ENCODE measurements around the gene GSN. TPM values are rescaled to one million over a fixed set of nuclear protein-coding genes. Genes with fewer than 3 reads are reported as not detected.
A peak's percentile ranks its signal among the peaks of the same experiment; 100 is the strongest.

The GSN gene
- polyA plus RNA-seq, 1 donor from 2014 or later, result 69.4 TPM

DNA sequence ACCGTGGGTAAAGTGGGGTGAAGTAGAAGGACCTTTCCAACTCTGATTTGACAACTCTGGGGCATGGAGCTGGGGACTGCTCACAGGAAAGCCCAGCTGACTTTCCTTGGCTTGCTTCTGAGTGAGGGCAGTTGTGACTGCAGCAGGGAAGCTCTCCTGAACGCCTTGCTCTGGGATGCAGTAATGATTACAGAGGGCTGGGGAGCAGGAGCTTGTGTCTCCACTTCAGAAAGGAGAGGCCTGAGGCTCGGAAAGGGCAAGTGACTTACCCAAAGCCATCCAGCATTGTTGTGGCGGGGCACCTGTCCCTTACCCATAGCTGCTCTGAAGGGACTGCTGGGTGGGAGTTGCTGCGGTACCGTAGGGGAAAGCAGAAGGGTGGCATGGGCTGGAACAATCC lies 41.2 kb downstream of the GSN start:
- Mint-ChIP-seq H3K4me3 (no peak overlapping the region), H3K27me3 (no peaks in the 10 kb centered on the region), H3K4me1 (no peaks in the 10 kb centered on the region), H3K9me3 (no peaks in the 10 kb centered on the region), H3K27ac (no peak overlapping the region), H3K36me3 (no peaks in the 10 kb centered on the region)

DNA sequence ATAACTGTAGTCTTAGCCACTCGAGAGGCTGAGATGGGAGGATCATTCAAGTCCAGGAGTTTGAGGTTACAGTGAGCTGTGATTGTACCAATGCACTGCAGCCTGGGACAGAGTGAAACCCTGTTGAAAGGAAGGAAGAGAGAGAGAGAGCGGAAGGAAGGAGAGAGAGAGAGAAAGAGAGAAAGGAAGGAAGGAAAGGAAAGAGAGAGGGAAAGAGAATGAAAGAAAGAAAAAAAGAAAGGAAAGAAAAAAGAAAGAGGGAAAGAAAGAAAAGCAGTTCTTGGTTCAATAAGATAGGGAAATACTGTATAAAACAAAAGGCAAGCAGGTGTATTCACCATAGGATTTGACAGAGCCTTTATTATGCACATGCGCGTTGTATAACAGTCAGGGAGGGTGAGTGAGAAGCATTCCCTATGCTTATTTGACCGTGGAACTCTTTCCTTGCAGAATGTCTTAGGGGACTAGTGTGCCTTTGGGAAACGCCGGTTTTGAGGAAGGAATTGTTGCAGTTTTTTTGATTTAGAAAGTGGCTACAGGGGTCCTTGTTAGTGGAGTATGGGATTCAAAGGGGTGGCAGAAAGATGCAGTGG lies 42.0 kb downstream of the GSN start:
- H3K9me3 Mint-ChIP-seq, result no peaks in the 10 kb centered on the region
- H3K27ac Mint-ChIP-seq, result peak overlapping the region in 1 of 3 donors; percentile 48
- H3K27me3 Mint-ChIP-seq, result no peaks in the 10 kb centered on the region
- H3K36me3 Mint-ChIP-seq, result no peaks in the 10 kb centered on the region
- no peaks in the 10 kb centered on the region for H3K4me1 Mint-ChIP-seq
- H3K4me3 Mint-ChIP-seq, result no peak overlapping the region

GRCh38 chr9:121310571-121310970 lies 42.6 kb downstream of the GSN start:
- Mint-ChIP-seq H3K27me3 (no peaks in the 10 kb centered on the region), H3K27ac (no peak overlapping the region), H3K4me1 (no peaks in the 10 kb centered on the region), H3K4me3 (no peak overlapping the region), H3K36me3 (no peaks in the 10 kb centered on the region), H3K9me3 (no peaks in the 10 kb centered on the region)

DNA sequence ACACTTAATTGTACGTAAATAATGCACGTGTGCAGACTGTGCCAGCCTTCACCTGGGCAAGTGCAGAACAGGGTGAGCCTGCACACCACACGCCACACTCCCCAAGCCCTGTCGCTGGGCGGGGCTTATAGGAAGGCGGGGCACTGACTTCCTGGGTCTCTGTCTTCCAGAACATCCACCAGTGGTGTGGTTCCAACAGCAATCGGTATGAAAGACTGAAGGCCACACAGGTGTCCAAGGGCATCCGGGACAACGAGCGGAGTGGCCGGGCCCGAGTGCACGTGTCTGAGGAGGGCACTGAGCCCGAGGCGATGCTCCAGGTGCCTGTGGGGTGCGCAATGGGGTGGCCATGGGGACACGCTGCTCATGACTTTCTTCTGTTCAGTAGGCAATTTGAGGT lies 44.2 kb downstream of the GSN start:
- Mint-ChIP-seq H3K4me1 (no peaks in the 10 kb centered on the region), H3K9me3 (no peaks in the 10 kb centered on the region), H3K27ac (no peak overlapping the region), H3K4me3 (no peak overlapping the region), H3K36me3 (no peaks in the 10 kb centered on the region), H3K27me3 (no peaks in the 10 kb centered on the region)

DNA sequence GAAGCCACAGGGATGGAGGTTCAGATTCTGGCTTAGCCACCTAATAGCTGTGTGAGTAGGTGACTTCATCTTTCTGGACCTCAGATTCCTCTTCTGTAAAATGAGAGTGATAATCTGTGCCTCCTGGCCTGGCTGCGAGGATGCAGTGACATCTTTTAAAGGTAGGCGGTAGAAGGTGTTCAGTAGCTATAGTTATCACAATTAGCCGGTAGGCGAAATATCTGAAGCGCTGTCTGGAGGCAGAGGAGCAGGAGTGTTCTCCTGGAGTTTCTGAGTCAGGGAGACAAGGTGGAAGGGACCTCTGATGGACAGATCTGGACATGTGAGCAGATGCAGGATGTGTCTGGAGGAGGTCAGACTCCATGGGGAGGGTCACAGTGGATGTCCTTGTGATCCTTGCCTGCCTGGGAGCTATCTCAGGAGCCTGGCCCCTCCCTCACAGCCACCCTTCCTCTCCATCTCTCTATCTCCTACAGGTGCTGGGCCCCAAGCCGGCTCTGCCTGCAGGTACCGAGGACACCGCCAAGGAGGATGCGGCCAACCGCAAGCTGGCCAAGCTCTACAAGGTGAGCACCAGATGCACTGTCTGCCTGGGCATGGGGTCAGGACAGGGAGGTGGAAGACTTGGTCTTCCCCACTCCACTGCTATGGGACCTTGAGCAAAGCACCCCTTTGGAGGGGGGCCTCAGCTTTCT lies 45.6 kb downstream of the GSN start:
- no peaks in the 10 kb centered on the region for H3K36me3 Mint-ChIP-seq
- peak overlapping the region in 1 of 4 donors; percentile 44 for H3K4me3 Mint-ChIP-seq
- no peaks in the 10 kb centered on the region for H3K9me3 Mint-ChIP-seq
- no peak overlapping the region for H3K27ac Mint-ChIP-seq
- no peaks in the 10 kb centered on the region for H3K27me3 Mint-ChIP-seq
- H3K4me1 Mint-ChIP-seq, result no peaks in the 10 kb centered on the region

GRCh38 chr9:121316378-121316777 lies 48.4 kb downstream of the GSN start:
- Mint-ChIP-seq H3K27ac (no peak overlapping the region), H3K36me3 (no peaks in the 10 kb centered on the region), H3K4me1 (peaks cover 0 to 1% (median 0%) of the 10 kb centered on the region in 3 donors), H3K9me3 (no peaks in the 10 kb centered on the region), H3K27me3 (no peaks in the 10 kb centered on the region), H3K4me3 (no peak overlapping the region)

DNA sequence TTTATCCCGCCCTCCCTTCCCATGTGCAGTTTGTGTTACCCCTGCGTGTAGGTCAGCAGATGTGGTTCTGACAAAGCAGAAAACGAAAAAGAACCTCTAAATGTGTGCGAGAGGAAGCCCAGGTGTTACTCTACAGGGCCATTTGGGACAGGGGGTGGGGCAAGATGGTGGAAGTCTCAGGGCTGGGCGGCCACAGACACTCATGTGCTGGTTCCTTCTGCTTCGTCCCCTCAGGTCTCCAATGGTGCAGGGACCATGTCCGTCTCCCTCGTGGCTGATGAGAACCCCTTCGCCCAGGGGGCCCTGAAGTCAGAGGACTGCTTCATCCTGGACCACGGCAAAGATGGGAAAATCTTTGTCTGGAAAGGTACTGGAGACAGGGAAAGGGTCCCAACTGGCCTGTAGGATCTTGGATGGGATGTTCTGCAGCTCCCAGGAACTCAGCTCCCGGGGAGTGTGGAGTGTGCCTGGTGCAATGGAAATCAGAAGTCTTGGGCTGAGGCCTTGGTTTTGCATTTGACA lies 49.0 kb downstream of the GSN start:
- no peaks in the 10 kb centered on the region for H3K9me3 Mint-ChIP-seq
- H3K4me1 Mint-ChIP-seq, result peaks cover 0 to 1% (median 0%) of the 10 kb centered on the region in 3 donors
- no peaks in the 10 kb centered on the region for H3K36me3 Mint-ChIP-seq
- no peaks in the 10 kb centered on the region for H3K27me3 Mint-ChIP-seq
- H3K27ac Mint-ChIP-seq, result no peak overlapping the region
- H3K4me3 Mint-ChIP-seq, result no peak overlapping the region

GRCh38 chr9:121317737-121318630 lies 50.0 kb downstream of the GSN start:
- Mint-ChIP-seq H3K27ac (no peak overlapping the region), H3K9me3 (no peaks in the 10 kb centered on the region), H3K4me3 (no peak overlapping the region), H3K36me3 (peaks cover 1% of the 10 kb centered on the region), H3K4me1 (peaks cover 0 to 1% (median 0%) of the 10 kb centered on the region in 3 donors), H3K27me3 (no peaks in the 10 kb centered on the region)

- Mint-ChIP-seq H3K4me3 (no peak overlapping the region), H3K9me3 (no peaks in the 10 kb centered on the region), H3K36me3 (peaks cover 5% of the 10 kb centered on the region), H3K4me1 (peaks cover 0 to 1% (median 0%) of the 10 kb centered on the region in 3 donors), H3K27ac (no peak overlapping the region), H3K27me3 (no peaks in the 10 kb centered on the region)
These were observed 50.8 kb downstream of the GSN start for GRCh38 chr9:121318631-121319382.

DNA sequence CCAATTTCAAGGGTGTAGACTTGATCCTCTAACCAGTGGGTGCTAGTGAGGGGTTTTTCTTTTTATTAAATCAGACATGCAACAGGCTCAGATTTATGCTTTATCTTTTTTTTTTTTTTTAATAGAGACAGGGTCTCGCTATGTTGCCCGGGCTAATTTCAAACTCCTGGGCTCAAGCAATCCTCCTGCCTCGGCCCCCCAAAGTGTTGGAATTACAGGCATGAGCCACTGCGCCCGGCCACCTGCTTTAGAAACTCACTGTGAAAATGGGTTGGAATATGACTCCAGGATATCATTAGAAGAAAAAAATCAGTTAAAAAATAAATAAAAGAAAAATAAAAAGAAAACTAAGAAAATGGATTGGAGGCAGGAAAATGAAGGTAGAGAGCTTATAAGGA lies 51.4 kb downstream of the GSN start:
- H3K27ac Mint-ChIP-seq, result no peak overlapping the region
- no peaks in the 10 kb centered on the region for H3K27me3 Mint-ChIP-seq
- H3K4me3 Mint-ChIP-seq, result no peak overlapping the region
- H3K36me3 Mint-ChIP-seq, result peaks cover 6% of the 10 kb centered on the region
- H3K4me1 Mint-ChIP-seq, result peaks cover 0 to 1% (median 0%) of the 10 kb centered on the region in 3 donors
- H3K9me3 Mint-ChIP-seq, result no peaks in the 10 kb centered on the region

- Mint-ChIP-seq H3K9me3 (no peaks in the 10 kb centered on the region), H3K36me3 (peaks cover 8% of the 10 kb centered on the region), H3K4me1 (peaks cover 0 to 1% (median 0%) of the 10 kb centered on the region in 3 donors), H3K27me3 (no peaks in the 10 kb centered on the region), H3K4me3 (no peak overlapping the region), H3K27ac (no peak overlapping the region)
These were observed 53.1 kb downstream of the GSN start for GRCh38 chr9:121321016-121321503.

- Mint-ChIP-seq H3K4me3 (no peak overlapping the region), H3K27ac (no peak overlapping the region), H3K36me3 (peaks cover 8% of the 10 kb centered on the region), H3K27me3 (no peaks in the 10 kb centered on the region), H3K9me3 (no peaks in the 10 kb centered on the region), H3K4me1 (peaks cover 0 to 1% (median 0%) of the 10 kb centered on the region in 3 donors)
These were observed 54.2 kb downstream of the GSN start for GRCh38 chr9:121322037-121322736.

DNA sequence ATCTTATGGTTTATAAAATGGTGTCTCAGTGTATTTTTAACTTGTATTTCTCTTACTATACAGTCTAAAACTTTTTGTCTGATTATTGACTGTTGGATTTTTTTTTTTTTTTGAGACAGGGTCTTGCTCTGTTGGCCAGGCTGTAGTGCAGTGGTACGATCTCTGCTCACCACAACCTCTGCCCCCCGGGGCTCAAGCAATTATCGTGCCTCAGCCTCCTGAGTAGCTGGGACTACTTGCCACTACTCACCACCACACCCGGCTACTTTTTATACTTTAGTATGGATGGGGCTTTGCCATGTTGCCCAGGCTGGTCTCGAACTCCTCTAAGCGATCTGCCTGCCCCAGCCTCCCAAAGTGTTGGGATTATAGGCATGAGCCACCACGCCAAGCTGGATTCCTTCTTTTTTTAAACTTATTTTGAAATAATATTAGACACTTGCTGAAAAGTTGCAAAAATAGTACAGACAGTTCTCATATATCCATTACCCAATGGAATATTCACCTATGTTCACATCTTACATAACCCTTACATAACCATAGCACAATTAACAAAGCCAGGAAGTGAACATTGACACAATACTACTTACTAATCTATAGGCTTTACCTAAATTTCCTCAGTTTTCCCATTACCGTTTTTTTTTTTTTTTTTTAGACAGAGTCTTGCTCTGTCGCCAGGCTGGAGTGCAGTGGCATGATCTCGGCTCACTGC lies 54.9 kb downstream of the GSN start:
- Mint-ChIP-seq H3K27me3 (no peaks in the 10 kb centered on the region), H3K4me1 (peaks cover 0 to 1% (median 0%) of the 10 kb centered on the region in 3 donors), H3K9me3 (no peaks in the 10 kb centered on the region), H3K27ac (no peak overlapping the region), H3K4me3 (no peak overlapping the region), H3K36me3 (peaks cover 9% of the 10 kb centered on the region)
